Measurements from ENCODE around the gene THBS3. TPM values are rescaled to one million over a fixed set of nuclear protein-coding genes. Genes with fewer than 3 reads are reported as not detected.

The THBS3 gene
- total and polyA plus RNA-seq, 2 experiments from 2014 or later: 19.8 to 39.9 TPM

GRCh38 chr1:155173478-155174323, 34.0 kb downstream of the THBS3 start, which contains the start of gene TRIM46:
Gene TRIM46, plus strand, starts transcription at chr1:155173849. Its CDS starts 118 bp downstream, at chr1:155173967.
- DNase-seq (ENCODE audit: low spot score): peak; percentile 48
- Histone ChIP-seq H3K9me3 (ENCODE audit: low read depth) (no peaks in the 10 kb centered on the region), H3K27me3 (peaks cover 5% of the 10 kb centered on the region), H3K79me2 (peaks cover 22% of the 10 kb centered on the region), H3K4me2 (peak within 1 kb of the TSS; percentile 92), H3K4me1 (ENCODE audit: insufficient read depth) (peaks cover 13% of the 10 kb centered on the region), H4K20me1 (ENCODE audit: insufficient read depth, poor library complexity, severe bottlenecking) (no peaks in the 10 kb centered on the region), H3K4me3 (peak within 1 kb of the TSS; percentile 79), H2AFZ (peak within 1 kb of the TSS; percentile 83), H3K36me3 (replicated peaks; ENCODE audit: insufficient read depth, low read depth) (no peaks in the 10 kb centered on the region), H3K9me2 (replicated peaks; ENCODE audit: insufficient read depth) (no peaks in the 10 kb centered on the region), H3K27ac (peak within 1 kb of the TSS; percentile 97)
- WGBS (ENCODE audit: low lambda C conversion rate, missing lambda C conversion rate): 1% methylated on average over 33 of the region's 38 CpGs
- TF ChIP-seq EZH2phosphoT487 (IDR thresholded peaks at IDR 0.05; ENCODE audit: low read depth, severe bottlenecking, unreplicated experiment): no peak
- TF ChIP-seq EZH2 (IDR thresholded peaks at IDR 0.05; ENCODE audit: borderline replicate concordance): peak; percentile 63
- no peak for TF ChIP-seq CTCF (IDR thresholded peaks at IDR 0.05; ENCODE audit: poor library complexity)

DNA sequence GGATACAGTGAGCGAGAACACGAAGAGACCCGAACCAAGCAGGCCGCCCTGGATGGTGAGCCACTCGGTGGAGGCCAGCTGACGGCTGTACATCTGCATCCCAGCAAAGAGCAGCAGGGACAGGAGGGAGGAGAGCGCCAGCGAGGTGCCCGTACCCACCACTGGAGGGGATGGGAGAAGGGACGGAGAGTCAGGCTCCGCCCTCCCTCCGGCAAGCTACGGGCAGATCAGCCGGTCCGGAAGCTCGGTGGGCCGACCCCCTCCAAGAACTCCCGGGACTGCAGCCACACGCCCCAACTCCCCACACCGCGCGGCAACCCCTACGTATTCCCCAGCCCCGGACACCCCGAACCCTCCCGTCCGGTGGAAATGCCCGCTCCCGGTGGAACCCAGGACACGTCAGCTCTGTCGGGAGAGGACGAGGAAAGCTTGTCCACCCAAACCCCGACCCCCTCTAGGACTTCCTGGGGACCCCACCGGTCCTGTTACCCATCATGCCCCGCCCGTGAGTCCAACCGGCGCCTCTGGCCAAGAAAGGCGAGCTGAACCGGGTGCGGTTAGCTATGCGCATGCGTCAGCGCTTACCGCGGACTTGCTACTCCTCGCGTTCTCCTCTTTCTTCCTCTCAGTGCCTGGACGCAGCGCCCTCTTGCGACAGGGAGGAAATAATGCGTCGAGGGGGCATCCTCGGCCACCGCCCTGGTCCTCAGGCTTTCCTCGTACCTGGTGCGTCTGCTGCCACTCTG, 34.8 kb downstream of the THBS3 start, which contains the start of gene KRTCAP2:
TSS of gene KRTCAP2 (minus strand) at position 573 of the 746 bp plus-strand sequence. CDS start at position 493, 80 bp downstream.
- Histone ChIP-seq H3K4me3 (peak within 1 kb of the TSS; percentile 79), H3K4me1 (ENCODE audit: insufficient read depth) (peaks cover 13% of the 10 kb centered on the region), H3K36me3 (replicated peaks; ENCODE audit: insufficient read depth, low read depth) (no peaks in the 10 kb centered on the region), H4K20me1 (ENCODE audit: insufficient read depth, poor library complexity, severe bottlenecking) (no peaks in the 10 kb centered on the region), H3K79me2 (peaks cover 22% of the 10 kb centered on the region), H2AFZ (peak within 1 kb of the TSS; percentile 83), H3K27ac (peak within 1 kb of the TSS; percentile 97), H3K4me2 (peak within 1 kb of the TSS; percentile 92), H3K27me3 (peaks cover 5% of the 10 kb centered on the region), H3K9me2 (replicated peaks; ENCODE audit: insufficient read depth) (no peaks in the 10 kb centered on the region), H3K9me3 (ENCODE audit: low read depth) (no peaks in the 10 kb centered on the region)
- peak; percentile 98 for DNase-seq (ENCODE audit: low spot score)
- WGBS (ENCODE audit: low lambda C conversion rate, missing lambda C conversion rate): 2% methylated on average over 45 of the region's 57 CpGs
- TF ChIP-seq EZH2 (IDR thresholded peaks at IDR 0.05; ENCODE audit: borderline replicate concordance) (no peak), CTCF (IDR thresholded peaks at IDR 0.05; ENCODE audit: poor library complexity) (peak; percentile 88), EZH2phosphoT487 (IDR thresholded peaks at IDR 0.05; ENCODE audit: low read depth, severe bottlenecking, unreplicated experiment) (no peak)

DNA sequence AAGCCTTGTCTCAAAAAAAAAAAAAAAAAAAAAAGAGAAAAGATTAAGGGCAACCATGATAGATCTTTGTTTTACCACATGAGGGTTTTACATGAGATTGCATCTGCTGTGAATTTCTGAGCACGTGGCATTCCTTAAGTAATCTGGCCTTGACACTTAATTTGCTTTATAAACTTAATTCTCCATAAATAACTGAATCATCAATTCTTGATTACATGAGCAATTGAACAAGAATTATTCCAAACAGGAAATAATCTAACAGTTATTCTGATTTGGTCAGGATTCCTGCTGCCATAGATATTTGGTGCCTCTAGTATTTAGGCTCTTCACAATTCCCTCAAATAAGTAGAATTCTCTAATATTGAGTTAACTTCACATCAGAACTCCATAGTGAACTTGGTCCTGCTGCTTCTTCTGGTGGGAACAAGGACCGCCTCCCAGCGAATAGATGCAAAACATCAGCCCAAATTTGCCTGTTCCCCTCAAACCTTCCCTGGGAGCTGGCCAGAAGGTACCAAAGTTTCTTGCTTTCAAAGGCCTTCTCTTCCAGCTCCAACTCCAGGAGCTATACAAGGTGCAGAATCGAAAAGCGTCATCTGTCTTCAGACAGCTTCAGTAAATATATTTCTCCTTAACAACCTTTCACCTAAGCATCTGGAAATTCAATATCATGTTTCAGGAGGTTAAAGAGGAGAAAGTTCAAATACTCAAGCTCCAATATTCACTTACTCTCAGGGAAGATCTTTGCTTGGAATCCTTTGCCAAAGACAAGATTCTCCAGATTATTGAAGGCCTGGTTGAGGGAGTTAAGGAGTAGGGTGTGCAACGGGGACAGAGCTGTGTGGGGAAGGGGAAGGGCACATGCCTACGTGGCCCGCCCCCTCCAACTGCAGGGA, 35.6 kb downstream of the THBS3 start:
- no peaks in the 10 kb centered on the region for H3K9me3 ChIP-seq (ENCODE audit: low read depth)
- peak overlapping the region; percentile 83 for H2AFZ ChIP-seq
- peak overlapping the region; percentile 97 for H3K27ac ChIP-seq
- no peaks in the 10 kb centered on the region for H3K36me3 ChIP-seq (replicated peaks; ENCODE audit: insufficient read depth, low read depth)
- H4K20me1 ChIP-seq (ENCODE audit: insufficient read depth, poor library complexity, severe bottlenecking): no peaks in the 10 kb centered on the region
- DNase-seq (ENCODE audit: low spot score): no peak
- peaks cover 5% of the 10 kb centered on the region for H3K27me3 ChIP-seq
- peaks cover 22% of the 10 kb centered on the region for H3K79me2 ChIP-seq
- H3K4me3 ChIP-seq: peak overlapping the region; percentile 79
- peak overlapping the region; percentile 92 for H3K4me2 ChIP-seq
- H3K9me2 ChIP-seq (replicated peaks; ENCODE audit: insufficient read depth): no peaks in the 10 kb centered on the region
- peaks cover 14% of the 10 kb centered on the region for H3K4me1 ChIP-seq (ENCODE audit: insufficient read depth)
- TF ChIP-seq EZH2phosphoT487 (IDR thresholded peaks at IDR 0.05; ENCODE audit: low read depth, severe bottlenecking, unreplicated experiment): no peak
- TF ChIP-seq CTCF (IDR thresholded peaks at IDR 0.05; ENCODE audit: poor library complexity): no peak
- TF ChIP-seq EZH2 (IDR thresholded peaks at IDR 0.05; ENCODE audit: borderline replicate concordance): no peak
- 57% methylated on average over 8 of the region's 8 CpGs for WGBS (ENCODE audit: low lambda C conversion rate, missing lambda C conversion rate)
